K562 (cell line): ENCODE measurements around the gene MYL6B.

Experiments
- CREM ChIP-seq: IDR thresholded peaks from 2 replicates; pipeline ENCODE4 v1.6.1; 2014; ENCODE audit warnings: antibody characterized with exemption, low read depth
- FOXA1 ChIP-seq: fragments of 450-650 bp; IDR thresholded peaks from 2 replicates; pipeline ENCODE4 v1.6.1; 2016; ENCODE audit warnings: mild to moderate bottlenecking, borderline replicate concordance
- GATA2 ChIP-seq: sonication (generic); formaldehyde crosslinking; IDR thresholded peaks from 2 replicates; pipeline ENCODE4 v1.4.0; 2020; ENCODE audit warnings: mild to moderate bottlenecking, missing genetic modification reagents
- TFAP4 ChIP-seq: sonication (generic); formaldehyde crosslinking; IDR thresholded peaks from 2 replicates; pipeline ENCODE4 v1.8.0; 2022; ENCODE audit warnings: missing genetic modification reagents, mild to moderate bottlenecking, moderate library complexity, borderline replicate concordance

- no peak for TF ChIP-seq CREM
- TF ChIP-seq GATA2 (CRISPR knock-in tag), result no peak
- TF ChIP-seq FOXA1, result no peak
- no peak for TF ChIP-seq TFAP4 (CRISPR knock-in tag)
Observed at GRCh38 chr12:56150563-56150962, 1.8 kb upstream of the MYL6B start.
